ENCODE results near the gene SPATA25.

DNA sequence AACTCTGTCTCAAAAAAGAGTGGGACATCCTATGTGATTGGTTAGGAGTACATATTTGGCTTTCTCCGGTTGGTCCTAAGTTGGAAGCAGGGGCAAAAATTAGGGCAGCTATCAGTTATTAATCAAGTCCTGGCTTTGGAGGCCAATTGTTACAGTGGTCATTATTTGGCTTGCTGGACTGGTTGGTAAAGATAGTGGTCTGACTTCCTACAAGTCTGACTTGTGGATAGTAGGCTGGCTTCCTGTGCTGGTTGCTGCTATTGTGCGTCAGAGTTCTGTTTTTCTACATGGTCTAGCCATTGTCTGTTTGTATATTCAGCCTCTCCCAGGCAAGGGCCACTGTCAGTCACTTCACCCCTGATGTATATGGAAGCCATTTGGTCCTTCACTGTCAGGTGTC, 37.2 kb downstream of the SPATA25 start:
- TF ChIP-seq, protein P1, sequence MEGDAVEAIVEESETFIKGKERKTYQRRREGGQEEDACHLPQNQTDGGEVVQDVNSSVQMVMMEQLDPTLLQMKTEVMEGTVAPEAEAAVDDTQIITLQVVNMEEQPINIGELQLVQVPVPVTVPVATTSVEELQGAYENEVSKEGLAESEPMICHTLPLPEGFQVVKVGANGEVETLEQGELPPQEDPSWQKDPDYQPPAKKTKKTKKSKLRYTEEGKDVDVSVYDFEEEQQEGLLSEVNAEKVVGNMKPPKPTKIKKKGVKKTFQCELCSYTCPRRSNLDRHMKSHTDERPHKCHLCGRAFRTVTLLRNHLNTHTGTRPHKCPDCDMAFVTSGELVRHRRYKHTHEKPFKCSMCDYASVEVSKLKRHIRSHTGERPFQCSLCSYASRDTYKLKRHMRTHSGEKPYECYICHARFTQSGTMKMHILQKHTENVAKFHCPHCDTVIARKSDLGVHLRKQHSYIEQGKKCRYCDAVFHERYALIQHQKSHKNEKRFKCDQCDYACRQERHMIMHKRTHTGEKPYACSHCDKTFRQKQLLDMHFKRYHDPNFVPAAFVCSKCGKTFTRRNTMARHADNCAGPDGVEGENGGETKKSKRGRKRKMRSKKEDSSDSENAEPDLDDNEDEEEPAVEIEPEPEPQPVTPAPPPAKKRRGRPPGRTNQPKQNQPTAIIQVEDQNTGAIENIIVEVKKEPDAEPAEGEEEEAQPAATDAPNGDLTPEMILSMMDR (conservative IDR thresholded peaks at IDR 0.05; ENCODE audit: low read depth, low read length), result no peak
- no peak for TF ChIP-seq EZH2phosphoT487 (IDR thresholded peaks at IDR 0.05; ENCODE audit: borderline replicate concordance, low read length)
